Measurements from ENCODE around the gene TMEM132A. TPM values are rescaled to one million over a fixed set of nuclear protein-coding genes. Genes with fewer than 3 reads are reported as not detected.

Gene TMEM132A
- total and polyA plus RNA-seq, 2 of the 13 experiments (the other 11 are each of a cell fraction or from before 2014, with no cell fraction given) = 11.1 to 32.9 TPM

- H4K20me1 ChIP-seq (ENCODE audit: insufficient read depth, low read length) = no peaks in the 10 kb centered on the region
- H3K4me3 ChIP-seq (replicated peaks in 1 of 3; ENCODE audit: insufficient read depth in 1 of 3, low read depth in 2 of 3, low read length in 3 of 3) = peak overlapping the region in 1 of 3 experiments; percentile 75; a peak in 1 of 6 replicates
- no peaks in the 10 kb centered on the region for H3K9me3 ChIP-seq (ENCODE audit: low read length)
- WGBS (ENCODE audit: low lambda C conversion rate) = 84% methylated on average over 2 of the region's 5 CpGs
- BruUV-seq (replicated peaks) = no TSS peak
- peak overlapping the region; percentile 92 for H3K4me2 ChIP-seq (ENCODE audit: low read depth, low read length)
- FAIRE-seq (no peak), ATAC-seq (no peak), DNase-seq (ENCODE audit: low spot score) (no peak)
- peaks cover 2 to 7% of the 10 kb centered on the region in 2 experiments; a peak in 4 of 5 replicates for H3K36me3 ChIP-seq (replicated peaks in 1 of 2; ENCODE audit: control insufficient read depth in 1 of 2, insufficient read depth in 2 of 2, low read length in 2 of 2)
- in situ Hi-C loops (cut with HindIII; ENCODE audit: extremely low pct_ligation_motif_present, low pct_unique_long_range_greater_than_20kb) (no loop called here), intact Hi-C loops (cut with micrococcal nuclease; ENCODE audit: unreplicated experiment) (no loop called here)
- POLR2A ChIA-PET = interaction anchor here (1.1 kb wide), 3 partner anchors 8 to 18 kb away, joined by 3 to 7 read pairs (median 4); partner anchors contain the start of gene TMEM109
- no peak overlapping the region for H3K9ac ChIP-seq (ENCODE audit: insufficient read depth, low read depth, low read length)
- peaks cover 22% of the 10 kb centered on the region for H3K4me1 ChIP-seq (ENCODE audit: insufficient read depth, low read length)
- H3K79me2 ChIP-seq (ENCODE audit: insufficient read depth, low read length) = no peaks in the 10 kb centered on the region
- no peak overlapping the region for H2AFZ ChIP-seq (ENCODE audit: low read length)
- no peaks in the 10 kb centered on the region; a peak in 1 of 5 replicates for H3K27me3 ChIP-seq (ENCODE audit: control insufficient read depth in 1 of 2, insufficient read depth in 2 of 2, low read length in 2 of 2)
- no peak overlapping the region for H3K27ac ChIP-seq (ENCODE audit: extremely low read length, insufficient read depth, low read length)
- TF ChIP-seq MYNN (CRISPR knock-in tag; IDR thresholded peaks at IDR 0.05; ENCODE audit: low read depth) (no peak), HIVEP1 (CRISPR knock-in tag; IDR thresholded peaks at IDR 0.05) (0 out of 2 replicates have a peak, but pooled peaks have one; percentile 1)
- CTCF ChIA-PET (ENCODE audit: low intra/inter-chr PET ratio, low total read pairs) = no interaction called here
Measured at GRCh38 chr11:60923326-60923725, 934 bp upstream of the TMEM132A start.

GRCh38 chr11:60923800-60924109, 505 bp upstream of the TMEM132A start:
- ChIA-PET POLR2A (interaction anchor here (1.1 kb wide), 3 partner anchors 8 to 18 kb away, joined by 3 to 7 read pairs (median 4); partner anchors contain the start of gene TMEM109), CTCF (ENCODE audit: low intra/inter-chr PET ratio, low total read pairs) (no interaction called here)
- no peak for FAIRE-seq
- TF ChIP-seq POLR2G (IDR thresholded peaks at IDR 0.05; ENCODE audit: low read depth, low read length) = no peak
- no peak for TF ChIP-seq NCOA5 (CRISPR knock-in tag; IDR thresholded peaks at IDR 0.05)
- no peak for TF ChIP-seq FOXP1 (IDR thresholded peaks at IDR 0.05)
- TF ChIP-seq FOXP1 (CRISPR knock-in tag; IDR thresholded peaks at IDR 0.05) = no peak
- no peak for TF ChIP-seq TRAFD1 (CRISPR knock-in tag; IDR thresholded peaks at IDR 0.05; ENCODE audit: borderline replicate concordance)
- no peak for TF ChIP-seq ZNF781 (CRISPR knock-in tag; IDR thresholded peaks at IDR 0.05; ENCODE audit: borderline replicate concordance, not compliant biosample characterization)
- no peak for TF ChIP-seq ZNF569 (CRISPR knock-in tag; IDR thresholded peaks at IDR 0.05; ENCODE audit: borderline replicate concordance)
- no peak for TF ChIP-seq ELF4 (CRISPR knock-in tag; IDR thresholded peaks at IDR 0.05; ENCODE audit: borderline replicate concordance)
- TF ChIP-seq NCOA2 (CRISPR knock-in tag; IDR thresholded peaks at IDR 0.05) = 0 out of 2 replicates have a peak, but pooled peaks have one; percentile 1
- 0 out of 2 replicates have a peak, but pooled peaks have one; percentile 14 for TF ChIP-seq HIVEP1 (CRISPR knock-in tag; IDR thresholded peaks at IDR 0.05)
- peak; percentile 23 for TF ChIP-seq AGO2 (optimal IDR thresholded peaks at IDR 0.05; ENCODE audit: low read depth, low read length)
- no peak for TF ChIP-seq SNAI1 (CRISPR knock-in tag; IDR thresholded peaks at IDR 0.05; ENCODE audit: borderline replicate concordance)
- Histone ChIP-seq H3K27ac (ENCODE audit: extremely low read length, insufficient read depth, low read length) (no peak overlapping the region), H3K9ac (ENCODE audit: insufficient read depth, low read depth, low read length) (peak overlapping the region; percentile 56), H3K27me3 (ENCODE audit: control insufficient read depth in 1 of 2, insufficient read depth in 2 of 2, low read length in 2 of 2) (no peaks in the 10 kb centered on the region; a peak in 1 of 5 replicates), H3K4me3 (replicated peaks in 1 of 3; ENCODE audit: insufficient read depth in 1 of 3, low read depth in 2 of 3, low read length in 3 of 3) (peak overlapping the region; percentile 57 to 75 (median 73); a peak in 5 of 6 replicates), H4K20me1 (ENCODE audit: insufficient read depth, low read length) (no peaks in the 10 kb centered on the region), H3K36me3 (replicated peaks in 1 of 2; ENCODE audit: control insufficient read depth in 1 of 2, insufficient read depth in 2 of 2, low read length in 2 of 2) (peaks cover 2 to 7% of the 10 kb centered on the region in 2 experiments; a peak in 4 of 5 replicates), H3K4me2 (ENCODE audit: low read depth, low read length) (peak overlapping the region; percentile 92), H3K9me3 (ENCODE audit: low read length) (no peaks in the 10 kb centered on the region), H3K4me1 (ENCODE audit: insufficient read depth, low read length) (peaks cover 22% of the 10 kb centered on the region), H2AFZ (ENCODE audit: low read length) (no peak overlapping the region), H3K79me2 (ENCODE audit: insufficient read depth, low read length) (no peaks in the 10 kb centered on the region)
- DNase-seq (ENCODE audit: low spot score) = no peak
- BruUV-seq (replicated peaks) = no TSS peak
- in situ Hi-C loops (cut with HindIII; ENCODE audit: extremely low pct_ligation_motif_present, low pct_unique_long_range_greater_than_20kb) (no loop called here), intact Hi-C loops (cut with micrococcal nuclease; ENCODE audit: unreplicated experiment) (no loop called here)
- WGBS (ENCODE audit: low lambda C conversion rate) = no CpG with 5 or more reads among the region's 6 CpGs
- peak; percentile 42 for ATAC-seq
